NCI-H1930 (cell line): ENCODE measurements around the gene LRRN4CL.

ENCODE experiments used
- DNase-seq, 2 experiments: peaks; one replicate each; lab custom pipeline; 2025; lab: John Stamatoyannopoulos, UW

Gene LRRN4CL

GRCh38 chr11:62646825-62647608 is 42.3 kb downstream of the LRRN4CL start:
- no peak for DNase-seq

GRCh38 chr11:62645946-62646824 is 43.1 kb downstream of the LRRN4CL start, which contains the start of gene GANAB:
GANAB (minus strand) TSS chr11:62646613; CDS start chr11:62646599, 14 bp downstream.
- DNase-seq, result peak; percentile 96 to 97

DNA sequence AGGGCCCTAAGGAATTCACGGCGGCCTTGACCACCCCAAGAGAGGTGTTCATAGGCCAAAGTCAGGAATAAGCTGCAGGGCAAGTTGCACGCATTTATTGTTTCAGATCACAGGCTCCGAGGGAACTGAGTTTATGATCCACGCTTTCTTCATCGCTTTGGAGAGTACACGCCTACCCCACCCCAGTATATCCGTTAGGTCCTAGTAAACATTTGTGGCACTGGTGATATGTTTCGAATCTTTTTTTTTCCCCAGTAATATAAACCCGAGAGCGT is 43.7 kb downstream of the LRRN4CL start:
- DNase-seq, result no peak

- DNase-seq, result no peak
These were observed 45.1 kb downstream of the LRRN4CL start for GRCh38 chr11:62644220-62644619.
